HG02623 (cell line): ENCODE results near the gene CPSF3.
"Not testable (repeated sequence)": the region's sequence is repeated elsewhere in the genome, so short reads cannot be mapped to it uniquely, and the experiment has no call there.

Experiments used
- ATAC-seq: cut with Tn5 transposase; IDR thresholded peaks from one replicate; pipeline ENCODE4 v1.9.1; 2021; ENCODE audit warnings: moderate library complexity; ENCODE audit not compliant: unreplicated experiment

CPSF3 gene

GRCh38 chr2:9392898-9393765, 30.3 kb upstream of the CPSF3 start:
- ATAC-seq = no peak

- no peak for ATAC-seq
Observed at GRCh38 chr2:9394816-9395215, 28.6 kb upstream of the CPSF3 start.

GRCh38 chr2:9397201-9397600, 26.3 kb upstream of the CPSF3 start:
- no peak for ATAC-seq

- not testable (repeated sequence) for ATAC-seq
Observed at GRCh38 chr2:9398251-9398650, 25.2 kb upstream of the CPSF3 start.

- ATAC-seq = no peak
Observed at GRCh38 chr2:9398881-9399780, 24.3 kb upstream of the CPSF3 start.

- no peak for ATAC-seq
Observed at GRCh38 chr2:9400268-9401058, 23.0 kb upstream of the CPSF3 start.

- ATAC-seq = no peak
Observed at GRCh38 chr2:9401059-9401547, 22.4 kb upstream of the CPSF3 start.

GRCh38 chr2:9401646-9402371, 21.6 kb upstream of the CPSF3 start:
- ATAC-seq = no peak

GRCh38 chr2:9403924-9404323, 19.5 kb upstream of the CPSF3 start:
- ATAC-seq = no peak

GRCh38 chr2:9404451-9404850, 19.0 kb upstream of the CPSF3 start:
- ATAC-seq = no peak

GRCh38 chr2:9405636-9406035, 17.8 kb upstream of the CPSF3 start:
- no peak for ATAC-seq

- ATAC-seq = no peak
Observed at GRCh38 chr2:9406529-9407362, 16.7 kb upstream of the CPSF3 start.

- ATAC-seq = no peak
Observed at GRCh38 chr2:9407363-9407811, 16.1 kb upstream of the CPSF3 start.

- ATAC-seq = no peak
Observed at GRCh38 chr2:9408641-9409151, 14.8 kb upstream of the CPSF3 start.

- peak; percentile 95 for ATAC-seq
Observed at GRCh38 chr2:9410108-9410507, 13.3 kb upstream of the CPSF3 start.

- ATAC-seq = no peak
Observed at GRCh38 chr2:9412781-9413180, 10.7 kb upstream of the CPSF3 start.

- no peak for ATAC-seq
Observed at GRCh38 chr2:9415516-9416169, 7.8 kb upstream of the CPSF3 start.

GRCh38 chr2:9416267-9416961, 7.0 kb upstream of the CPSF3 start:
- no peak for ATAC-seq
